Tibial artery (tissue), 4 donors: Measurements from ENCODE around the gene CBL.
"Not testable (repeated sequence)": the region's sequence is repeated elsewhere in the genome, so short reads cannot be mapped to it uniquely, and the experiment has no call there.

ENCODE experiments used
- DNase-seq, 2 donors: peaks; one replicate each; pipeline ENCODE4 v3.0.0-alpha.2; 2019
- H3K27ac ChIP-seq, 2 donors: fragments of 200-600 bp; sonication (generic) in 1 of 2; 1 replicate in 1 of 2; 2 replicates in 1 of 2; pipeline ENCODE4 v1.5.1; 2018 to 2019; ENCODE audit warnings: mild to moderate bottlenecking in 1 of 2
- H3K27me3 ChIP-seq, 2 donors: fragments of 200-600 bp; sonication (generic) in 1 of 2; one replicate each; pipeline versions ENCODE4 v1.5.1 to v1.6.0; 2016 to 2019
- H3K36me3 ChIP-seq, 3 donors: fragments of 200-600 bp; sonication (generic) in 2 of 3; one replicate each; pipeline ENCODE4 v1.5.1; 2016 to 2019; ENCODE audit warnings: mild to moderate bottlenecking in 2 of 3
- H3K4me1 ChIP-seq, 4 donors: fragments of 200-600 bp; sonication (generic) in 2 of 4; 1 replicate in 3 of 4; 2 replicates in 1 of 4; pipeline ENCODE4 v1.5.1; 2016 to 2019
- H3K4me3 ChIP-seq, 2 donors: fragments of 200-600 bp; sonication (generic) in 1 of 2; 1 replicate in 1 of 2; 2 replicates in 1 of 2; pipeline ENCODE4 v1.5.1; 2018 to 2019; ENCODE audit warnings: mild to moderate bottlenecking in 2 of 2
- H3K9me3 ChIP-seq, 3 donors: fragments of 200-600 bp; sonication (generic) in 1 of 3; one replicate each; pipeline ENCODE4 v1.5.1; 2016 to 2019
- CTCF ChIP-seq, 2 experiments: fragments of 200-600 bp in 1 of 2; fragments of 450-650 bp in 1 of 2; IDR thresholded peaks; one replicate each; pipeline ENCODE4 v1.5.1; 2017 to 2019; ENCODE audit warnings: antibody characterized with exemption in 2 of 2, mild to moderate bottlenecking in 1 of 2, moderate library complexity in 1 of 2
- intact Hi-C: fragments of 100-400 bp; cut with DNase I; formaldehyde crosslinking; loops from one replicate; pipeline ENCODE4 v1.15.0; 2023; ENCODE audit warnings: low total_unique reads

CBL gene

DNA sequence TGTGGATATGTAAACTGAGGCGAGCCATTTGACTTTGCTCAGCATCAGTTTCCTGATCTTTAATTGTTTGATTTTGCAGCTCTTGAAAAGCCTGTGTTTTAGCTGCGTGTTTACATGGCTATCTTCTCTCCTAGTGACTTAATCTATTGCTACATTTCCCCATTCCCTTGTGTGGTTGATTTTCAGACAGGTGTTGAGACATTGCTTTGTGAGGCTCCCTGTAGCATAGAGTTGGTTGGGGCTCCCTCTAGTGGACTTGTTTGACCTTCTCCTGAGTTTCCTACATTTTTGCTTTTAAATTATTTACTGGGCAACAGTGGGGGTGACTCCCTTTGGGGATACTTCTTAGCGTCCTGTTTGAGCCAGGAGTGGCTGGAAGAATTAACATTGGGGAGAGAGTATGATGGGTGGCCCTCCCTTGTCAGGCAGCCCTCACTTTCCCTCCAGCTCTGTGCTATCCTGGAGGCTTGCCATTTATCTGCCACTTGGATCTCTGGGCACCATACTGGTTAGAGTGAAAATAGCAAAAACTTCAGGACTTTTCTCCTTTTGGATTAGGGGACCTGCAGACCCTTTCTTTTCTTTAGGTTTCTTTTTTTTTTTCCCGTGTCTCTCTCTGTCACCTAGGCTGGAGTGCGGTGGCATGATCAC is 9.2 kb upstream of the CBL start:
- Histone ChIP-seq H3K27ac (no peak overlapping the region), H3K4me1 (no peaks in the 10 kb centered on the region), H3K36me3 (no peaks in the 10 kb centered on the region), H3K4me3 (no peak overlapping the region), H3K9me3 (no peaks in the 10 kb centered on the region), H3K27me3 (no peaks in the 10 kb centered on the region)
- peak; percentile 78 to 79 for TF ChIP-seq CTCF (IDR thresholded peaks at IDR 0.05)
- DNase-seq, result peak in 1 of 2 donors; percentile 56
- intact Hi-C loops, result loop anchor here (10.0 kb wide), 1 partner anchor 52 kb away; the partner anchor contains the start of gene ABCG4

DNA sequence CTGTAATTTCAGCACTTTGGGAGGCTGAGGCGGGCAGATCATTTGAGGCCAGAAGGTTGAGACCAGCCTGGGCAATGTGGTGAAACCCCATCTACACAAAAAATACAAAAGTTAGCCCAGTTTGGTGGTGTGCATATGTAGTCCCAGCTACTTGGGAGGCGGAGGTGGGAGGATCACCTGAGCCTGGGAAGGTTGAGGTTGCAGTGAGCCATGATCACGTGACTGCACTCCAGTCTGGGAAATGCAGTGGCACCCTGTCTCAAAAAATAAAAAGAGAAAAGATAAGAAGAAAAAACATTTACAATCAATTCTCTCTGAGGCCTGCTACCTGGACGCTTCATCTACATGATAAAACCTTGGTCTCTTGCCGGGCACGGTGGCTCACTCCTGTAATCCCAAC is 7.2 kb upstream of the CBL start:
- no peak for DNase-seq
- H3K4me3 ChIP-seq, result no peak overlapping the region
- H3K27me3 ChIP-seq, result no peaks in the 10 kb centered on the region
- no peak overlapping the region for H3K27ac ChIP-seq
- no peaks in the 10 kb centered on the region for H3K9me3 ChIP-seq
- H3K4me1 ChIP-seq, result no peaks in the 10 kb centered on the region
- H3K36me3 ChIP-seq, result no peaks in the 10 kb centered on the region
- TF ChIP-seq CTCF (IDR thresholded peaks at IDR 0.05), result no peak
- intact Hi-C loops, result loop anchor here (10.0 kb wide), 1 partner anchor 54 kb away; the partner anchor contains the start of gene ABCG4

- H3K27me3 ChIP-seq, DNase-seq, H3K4me3 ChIP-seq, H3K9me3 ChIP-seq, H3K27ac ChIP-seq, H3K4me1 ChIP-seq, H3K36me3 ChIP-seq: not testable (repeated sequence)
- intact Hi-C loops, result loop anchor here (10.0 kb wide), 1 partner anchor 84 kb away; no protein-coding TSS in a partner anchor
These were observed 4.9 kb upstream of the CBL start for GRCh38 chr11:119201236-119201635.

- Histone ChIP-seq H3K4me3 (no peak overlapping the region), H3K36me3 (no peaks in the 10 kb centered on the region), H3K9me3 (no peaks in the 10 kb centered on the region), H3K4me1 (peaks cover 0 to 9% (median 5%) of the 10 kb centered on the region in 4 donors), H3K27me3 (no peaks in the 10 kb centered on the region), H3K27ac (no peak overlapping the region)
- no peak for DNase-seq
- no peak for TF ChIP-seq CTCF (IDR thresholded peaks at IDR 0.05)
- intact Hi-C loops, result loop anchor here (10.0 kb wide), 1 partner anchor 82 kb away; no protein-coding TSS in a partner anchor
These were observed 3.6 kb upstream of the CBL start for GRCh38 chr11:119202554-119202953.

DNA sequence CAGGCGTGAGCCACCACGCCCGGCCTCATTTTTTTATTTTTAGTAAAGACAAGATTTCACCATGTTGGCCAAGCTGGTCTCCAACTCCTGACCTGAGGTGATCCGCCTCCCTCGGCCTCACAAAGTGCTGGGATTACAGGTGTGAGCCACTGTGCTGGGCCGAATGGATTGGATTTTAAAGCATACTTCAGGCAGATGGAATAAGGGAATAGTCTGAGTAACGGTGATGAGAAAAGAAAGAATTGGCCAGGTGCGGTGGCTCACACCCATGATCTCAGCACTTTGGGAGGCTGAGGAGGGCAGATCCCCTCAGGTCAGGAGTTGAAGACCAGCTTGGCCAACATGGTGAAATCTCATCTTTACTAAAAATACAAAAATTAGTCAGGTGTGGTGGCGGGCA is 2.1 kb upstream of the CBL start:
- Histone ChIP-seq H3K9me3 (no peaks in the 10 kb centered on the region), H3K36me3 (no peaks in the 10 kb centered on the region), H3K27me3 (no peaks in the 10 kb centered on the region), H3K4me1 (peaks cover 0 to 19% (median 9%) of the 10 kb centered on the region in 4 donors), H3K27ac (no peak overlapping the region), H3K4me3 (no peak overlapping the region)
- no peak for TF ChIP-seq CTCF (IDR thresholded peaks at IDR 0.05)
- intact Hi-C loops, result loop anchor here (10.0 kb wide), 1 partner anchor 81 kb away; no protein-coding TSS in a partner anchor
- peak in 1 of 2 donors; percentile 10 for DNase-seq

DNA sequence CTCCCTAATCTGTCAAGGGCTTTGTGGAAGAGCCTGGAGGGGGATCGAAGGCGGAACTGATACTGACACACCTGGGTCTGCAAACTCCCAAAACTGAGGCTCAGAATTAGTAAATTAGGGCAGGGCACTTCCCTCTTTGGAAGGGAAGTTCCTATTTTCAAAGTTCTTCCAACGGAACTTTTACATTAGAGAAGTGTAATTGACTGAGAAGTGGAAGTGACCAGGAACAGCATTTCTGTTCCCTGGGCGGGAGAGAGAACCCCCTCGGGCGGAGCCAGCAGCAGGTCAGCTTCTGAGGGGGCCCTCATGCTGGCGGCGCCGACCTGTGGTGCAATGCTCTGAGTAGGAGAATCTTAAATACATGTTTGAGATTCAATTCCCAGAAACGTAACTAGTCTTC is 1.1 kb upstream of the CBL start:
- Histone ChIP-seq H3K4me1 (peaks cover 0 to 23% (median 11%) of the 10 kb centered on the region in 4 donors), H3K9me3 (no peaks in the 10 kb centered on the region), H3K4me3 (peak overlapping the region; percentile 98 to 99), H3K36me3 (no peaks in the 10 kb centered on the region), H3K27ac (peak overlapping the region; percentile 96 to 98), H3K27me3 (no peaks in the 10 kb centered on the region)
- no peak for TF ChIP-seq CTCF (IDR thresholded peaks at IDR 0.05)
- intact Hi-C loops, result loop anchor here (5.0 to 10.0 kb wide), 2 partner anchors 80 to 122 kb away; no protein-coding TSS in a partner anchor
- peak; percentile 30 to 64 for DNase-seq
